Epidermal melanocyte (primary cell): Measurements from ENCODE around the gene POM121C.
"Not testable (repeated sequence)": the region's sequence is repeated elsewhere in the genome, so short reads cannot be mapped to it uniquely, and the experiment has no call there.

Experiments
- DNase-seq: peaks from one replicate; pipeline ENCODE4 v3.0.0; 2011; ENCODE audit warnings: low spot score; ENCODE audit not compliant: insufficient read length

The POM121C gene

GRCh38 chr7:75397865-75398264 lies 88.2 kb downstream of the POM121C start:
- DNase-seq: not testable (repeated sequence)

GRCh38 chr7:75395329-75395728 lies 90.8 kb downstream of the POM121C start, which contains the start of gene TRIM73:
Gene TRIM73, plus strand, starts transcription at chr7:75395629. Its CDS starts 3,305 bp downstream, at chr7:75398934.
- DNase-seq: not testable (repeated sequence)

- not testable (repeated sequence) for DNase-seq
These were observed 92.9 kb downstream of the POM121C start for GRCh38 chr7:75393194-75393593.

GRCh38 chr7:75374519-75375317 lies 111.4 kb downstream of the POM121C start:
- DNase-seq: not testable (repeated sequence)

- DNase-seq: not testable (repeated sequence)
These were observed 112.0 kb downstream of the POM121C start for GRCh38 chr7:75374144-75374518.

GRCh38 chr7:75367313-75367712 lies 118.8 kb downstream of the POM121C start:
- DNase-seq: not testable (repeated sequence)
